Activated effector memory CD4-positive, alpha-beta T cell treated with Interleukin-2 at 50 U/mL for 16 hours (primary cell): ENCODE measurements around the gene ACTN3.
"Not testable (repeated sequence)": the region's sequence is repeated elsewhere in the genome, so short reads cannot be mapped to it uniquely, and the experiment has no call there.

Source experiments
- DNase-seq: peaks from one replicate; pipeline ENCODE4 v3.0.0-alpha.2; 2020

The ACTN3 gene

GRCh38 chr11:66546368-66546965, at the start of gene ACTN3:
Gene ACTN3 (plus strand): TSS chr11:66546903. CDS start chr11:66546938, 35 bp downstream.
- DNase-seq, result no peak

GRCh38 chr11:66497206-66497605, 49.5 kb upstream of the ACTN3 start:
- no peak for DNase-seq

- no peak for DNase-seq
These were observed 48.2 kb upstream of the ACTN3 start for GRCh38 chr11:66498506-66498905.

- no peak for DNase-seq
These were observed 41.4 kb upstream of the ACTN3 start for GRCh38 chr11:66505276-66505816.

- no peak for DNase-seq
These were observed 37.6 kb upstream of the ACTN3 start for GRCh38 chr11:66509131-66509561.

- peak; percentile 74 for DNase-seq
These were observed 36.3 kb upstream of the ACTN3 start, which contains the start of gene BBS1 for GRCh38 chr11:66510271-66510989. Gene BBS1 (plus strand): TSS chr11:66510635. CDS start chr11:66510660, 25 bp downstream.

- DNase-seq, result no peak
These were observed 35.7 kb upstream of the ACTN3 start for GRCh38 chr11:66510990-66511339.

- DNase-seq, result no peak
These were observed 23.1 kb upstream of the ACTN3 start for GRCh38 chr11:66523611-66524010.

GRCh38 chr11:66524304-66525040, 22.2 kb upstream of the ACTN3 start:
- no peak for DNase-seq

GRCh38 chr11:66529069-66529468, 17.6 kb upstream of the ACTN3 start:
- DNase-seq, result no peak

GRCh38 chr11:66529655-66530054, 17.0 kb upstream of the ACTN3 start:
- no peak for DNase-seq

- DNase-seq, result no peak
These were observed 15.6 kb upstream of the ACTN3 start for GRCh38 chr11:66530927-66531709.

- no peak for DNase-seq
These were observed 14.9 kb upstream of the ACTN3 start for GRCh38 chr11:66531841-66532240.

- DNase-seq, result no peak
These were observed 13.9 kb upstream of the ACTN3 start for GRCh38 chr11:66532784-66533183.

- DNase-seq, result no peak
These were observed 7.4 kb upstream of the ACTN3 start for GRCh38 chr11:66539170-66539869.

GRCh38 chr11:66539870-66540213, 6.9 kb upstream of the ACTN3 start:
- DNase-seq, result no peak

- not testable (repeated sequence) for DNase-seq
These were observed 6.1 kb upstream of the ACTN3 start for GRCh38 chr11:66540598-66540997.

GRCh38 chr11:66541892-66542291, 4.8 kb upstream of the ACTN3 start:
- no peak for DNase-seq

- no peak for DNase-seq
These were observed 4.3 kb upstream of the ACTN3 start for GRCh38 chr11:66542362-66542761.

GRCh38 chr11:66543263-66544107, 3.2 kb upstream of the ACTN3 start:
- peak; percentile 60 for DNase-seq

- DNase-seq, result not testable (repeated sequence)
These were observed 1.8 kb upstream of the ACTN3 start for GRCh38 chr11:66544952-66545351.
